T-cell (primary cell): ENCODE data around the gene SPATA6L. TPM values are rescaled to one million over a fixed set of nuclear protein-coding genes. Genes with fewer than 3 reads are reported as not detected.

Experiments
- ATAC-seq, 4 experiments: fragments of 200-7000 bp in 3 of 4; fragments of 150-1000 bp in 1 of 4; cut with Tn5 transposase; replicated peaks in 1 of 4; 1 replicate in 3 of 4; 2 replicates in 1 of 4; pipeline ENCODE4 v1.10.0; 2021; ENCODE audit warnings: moderate library complexity in 3 of 4, mild to moderate bottlenecking in 2 of 4, moderate number of reproducible peaks in 1 of 4
- CTCF ChIA-PET, 2 donors: fragments of 300-600 bp; sonication (Branson Sonifier 250); formaldehyde crosslinking; loops; one replicate each; lab custom pipeline; 2022; ENCODE audit warnings: antibody characterized with exemption in 2 of 2; lab: Charles Lee
- POLR2A ChIA-PET, 2 donors: fragments of 300-600 bp; sonication (Branson Sonifier 250); formaldehyde crosslinking; loops; one replicate each; lab custom pipeline; 2022; ENCODE audit warnings: antibody characterized with exemption in 2 of 2; lab: Charles Lee
- DNase-seq, 35 experiments: peaks; one replicate each; pipeline versions ENCODE4 v3.0.0 to v3.0.0-alpha.2; 2013 to 2023
- H3K27ac ChIP-seq: one replicate; pipeline ENCODE4 v1.5.1; 2013; ENCODE audit warnings: low read length
- H3K27me3 ChIP-seq, 2 experiments: replicated peaks in 1 of 2; 1 replicate in 1 of 2; 2 replicates in 1 of 2; pipeline versions ENCODE4 v1.6.1 to v1.7.0; 2013; ENCODE audit warnings: low read length in 1 of 2, mixed read lengths in 1 of 2; ENCODE audit not compliant: control insufficient read depth in 2 of 2, insufficient read depth in 2 of 2; ENCODE audit errors: extremely low read depth in 1 of 2
- H3K36me3 ChIP-seq, 2 donors: 1 replicate in 1 of 2; 2 replicates in 1 of 2; pipeline versions ENCODE4 v1.6.1 to v1.7.0; 2013; ENCODE audit warnings: low read length in 1 of 2; ENCODE audit not compliant: control insufficient read depth in 2 of 2, insufficient read depth in 1 of 2; ENCODE audit errors: extremely low read depth in 1 of 2
- H3K4me1 ChIP-seq, 2 experiments: 1 replicate in 1 of 2; 2 replicates in 1 of 2; pipeline versions ENCODE4 v1.6.1 to v1.7.0; 2013; ENCODE audit warnings: low read length in 2 of 2, mixed read lengths in 1 of 2; ENCODE audit not compliant: insufficient read depth in 2 of 2, control insufficient read depth in 1 of 2; ENCODE audit errors: extremely low read depth in 1 of 2
- H3K4me3 ChIP-seq, 2 donors: 1 replicate in 1 of 2; 2 replicates in 1 of 2; pipeline versions ENCODE4 v1.5.1 to v1.7.0; 2013; ENCODE audit warnings: mild to moderate bottlenecking in 2 of 2, low read length in 1 of 2, moderate library complexity in 1 of 2; ENCODE audit not compliant: control insufficient read depth in 1 of 2; ENCODE audit errors: extremely low read depth in 1 of 2
- H3K9me3 ChIP-seq: 2 replicates; pipeline ENCODE4 v1.7.0; 2013
- H3K27ac Mint-ChIP-seq, 2 donors: one replicate each; pipeline ENCODE4 v1.8.0; 2020 to 2021; ENCODE audit warnings: mild to moderate bottlenecking in 2 of 2, mixed read lengths in 2 of 2
- H3K27me3 Mint-ChIP-seq, 2 donors: one replicate each; pipeline ENCODE4 v1.8.0; 2021 to 2022; ENCODE audit warnings: mixed read lengths in 2 of 2
- H3K36me3 Mint-ChIP-seq: one replicate; pipeline ENCODE4 v1.8.0; 2021; ENCODE audit warnings: mixed read lengths
- H3K4me1 Mint-ChIP-seq, 3 donors: one replicate each; pipeline ENCODE4 v1.8.0; 2020 to 2022; ENCODE audit warnings: mixed read lengths in 3 of 3, mild to moderate bottlenecking in 1 of 3
- H3K4me3 Mint-ChIP-seq, 3 donors: one replicate each; pipeline ENCODE4 v1.8.0; 2020 to 2022; ENCODE audit warnings: mild to moderate bottlenecking in 3 of 3, mixed read lengths in 3 of 3, moderate library complexity in 3 of 3
- H3K9me3 Mint-ChIP-seq, 3 donors: one replicate each; pipeline ENCODE4 v1.8.0; 2020 to 2022; ENCODE audit warnings: mixed read lengths in 3 of 3
- WGBS: methylation state at CpG from one replicate; pipeline ENCODE4 v1.1.5; 2013; ENCODE audit warnings: missing lambda C conversion rate; ENCODE audit not compliant: insufficient coverage; 5-methylcytosine and 5-hydroxymethylcytosine counted together
- total RNA-seq, 35 experiments: library from RNA in 6 of 35; stranded (reverse) in 6 of 35; fragments of 120-200 nt in 1 of 35; gene quantifications; one replicate each; pipeline versions ENCODE4 v1.2.1 to v1.2.4 and lab custom pipeline; 2013 to 2026

The SPATA6L gene
- total RNA-seq, 5 donors from 2014 or later (not counting 1 experiment from before 2014, with no cell fraction given): 1.2 to 5.2 (median 2.5) TPM

DNA sequence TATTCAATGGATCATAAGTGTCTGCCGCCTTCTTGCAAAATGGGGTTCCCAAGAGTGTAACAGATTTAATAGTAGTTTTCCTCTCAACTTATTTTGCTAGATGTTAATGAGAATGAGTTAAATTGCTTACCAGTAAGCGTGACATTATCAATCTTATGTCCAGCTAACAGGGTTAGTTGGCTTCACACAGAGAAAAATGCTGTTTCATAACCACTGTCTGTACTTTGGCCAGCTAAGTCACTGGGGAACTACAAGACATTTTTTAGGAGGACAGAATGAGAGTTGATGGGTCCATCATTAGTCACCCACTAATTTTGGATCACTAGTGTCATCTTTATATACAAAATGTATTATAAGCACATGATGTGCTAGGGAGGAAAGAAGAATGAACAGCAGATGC lies 14.5 kb upstream of the SPATA6L start:
- Mint-ChIP-seq H3K4me1 (peaks cover 22 to 27% (median 26%) of the 10 kb centered on the region in 3 donors), H3K27ac (no peak overlapping the region), H3K36me3 (peaks cover 22% of the 10 kb centered on the region), H3K4me3 (no peak overlapping the region), H3K9me3 (no peaks in the 10 kb centered on the region), H3K27me3 (no peaks in the 10 kb centered on the region)
- H3K27me3 ChIP-seq: no peaks in the 10 kb centered on the region
- DNase-seq (no peak), ATAC-seq (no peak)
- CTCF ChIA-PET: interaction anchor here in 1 of 2 donors (1.5 kb wide), 1 partner anchor 80 kb away, joined by 4 read pairs; no protein-coding TSS in a partner anchor
- H3K36me3 ChIP-seq: peaks cover 1 to 6% of the 10 kb centered on the region in 2 donors
- WGBS: no CpG with 5 or more reads among the region's 2 CpGs
- peak overlapping the region in 1 of 2 donors; percentile 94 for H3K4me3 ChIP-seq
- no peak overlapping the region for H3K27ac ChIP-seq
- POLR2A ChIA-PET: no interaction called here
- H3K9me3 ChIP-seq: no peaks in the 10 kb centered on the region
- peaks cover 7 to 18% of the 10 kb centered on the region in 2 experiments for H3K4me1 ChIP-seq

DNA sequence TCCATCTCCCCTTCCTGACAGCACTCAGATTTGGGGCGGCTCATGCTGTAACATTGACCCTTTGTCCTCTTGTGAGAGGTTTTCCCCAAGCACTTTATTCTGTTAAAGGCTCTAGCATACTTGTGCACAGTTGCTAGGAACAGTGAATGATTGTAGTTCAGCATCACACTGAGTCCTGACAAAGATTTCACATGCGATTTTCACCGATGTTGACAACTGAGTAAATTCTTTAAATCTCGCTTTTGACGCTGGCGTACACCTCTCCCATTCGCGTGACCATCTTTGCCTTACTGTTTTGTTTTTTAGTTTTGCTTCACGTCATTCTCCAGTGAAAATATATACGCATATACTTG lies 13.9 kb upstream of the SPATA6L start:
- peaks cover 7 to 18% of the 10 kb centered on the region in 2 experiments for H3K4me1 ChIP-seq
- Mint-ChIP-seq H3K36me3 (peaks cover 22% of the 10 kb centered on the region), H3K4me3 (no peak overlapping the region), H3K27me3 (no peaks in the 10 kb centered on the region), H3K9me3 (no peaks in the 10 kb centered on the region), H3K4me1 (peaks cover 18 to 24% (median 22%) of the 10 kb centered on the region in 3 donors), H3K27ac (no peak overlapping the region)
- CTCF ChIA-PET: interaction anchor here in 1 of 2 donors (1.4 kb wide), 1 partner anchor 16 kb away, joined by 4 read pairs; no protein-coding TSS in a partner anchor
- peak overlapping the region; percentile 90 to 94 for H3K4me3 ChIP-seq
- H3K27me3 ChIP-seq: no peaks in the 10 kb centered on the region
- peak overlapping the region; percentile 97 for H3K27ac ChIP-seq
- WGBS: 9% methylated on average over 7 of the region's 10 CpGs
- H3K36me3 ChIP-seq: peaks cover 0 to 5% of the 10 kb centered on the region in 2 donors
- H3K9me3 ChIP-seq: no peaks in the 10 kb centered on the region
- DNase-seq (peak in 4 of 35 experiments; percentile 6 to 41 (median 23)), ATAC-seq (peak in 1 of 4 experiments; percentile 1)
- POLR2A ChIA-PET: no interaction called here

DNA sequence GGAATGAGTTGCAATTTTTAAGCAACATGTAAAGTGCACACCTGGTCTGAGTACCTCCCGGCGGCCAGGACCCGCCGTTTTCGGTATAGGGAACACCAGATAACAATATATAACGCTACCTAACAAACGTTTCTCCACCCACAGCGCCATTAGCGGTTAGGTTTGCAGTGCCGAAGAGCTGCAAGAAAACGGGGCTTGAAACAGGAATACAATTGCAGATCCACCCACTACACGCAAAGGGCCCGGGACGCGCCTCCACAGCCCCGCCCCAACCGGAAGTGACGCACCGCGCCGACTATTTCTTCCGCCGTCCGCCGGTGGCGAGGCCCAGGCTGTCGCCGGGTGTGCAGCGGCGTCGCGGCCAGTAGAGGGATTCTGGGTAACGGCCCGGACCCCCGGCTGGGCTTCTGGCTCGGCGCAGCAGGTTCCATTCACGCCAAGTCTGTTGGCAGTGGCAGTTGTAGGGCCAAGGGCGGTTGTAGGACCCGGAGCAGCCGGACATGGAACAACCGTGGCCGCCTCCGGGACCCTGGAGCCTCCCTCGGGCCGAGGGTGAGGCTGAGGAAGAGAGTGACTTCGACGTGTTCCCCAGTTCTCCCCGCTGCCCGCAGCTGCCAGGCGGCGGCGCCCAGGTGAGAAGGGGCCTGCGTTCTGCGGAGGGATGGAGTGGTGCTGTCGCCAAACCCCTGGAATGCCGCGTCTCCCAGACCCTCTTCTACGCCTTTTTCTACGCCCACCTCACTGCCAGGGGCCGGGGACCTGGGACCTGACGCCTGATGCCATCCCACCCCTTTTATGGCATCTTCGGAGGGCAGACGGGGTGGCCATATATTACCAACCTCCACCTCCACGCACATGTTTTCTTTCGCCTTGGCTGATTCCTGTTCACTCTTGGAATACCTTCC lies 13.2 kb upstream of the SPATA6L start, which contains the start of gene CDC37L1:
Gene CDC37L1 (plus strand): TSS at position 302 of the 905 bp plus-strand sequence. CDS start 199 bp downstream, at position 501.
- WGBS: under 1% methylated on average over 64 of the region's 66 CpGs
- ChIA-PET POLR2A (interaction anchor here (0.6 to 1.0 kb wide), 10 partner anchors 12 to 1869 kb away, joined by 3 to 5 read pairs (median 3); partner anchors contain the start of genes PLPP6 (in 1 of the 2), PUM3 (in 1 of the 2) and RCL1 (in 1 of the 2)), CTCF (interaction anchor here (0.6 to 1.4 kb wide), 9 partner anchors 12 to 75 kb away, joined by 3 to 7 read pairs (median 4); partner anchors contain the start of genes PLPP6 (in 1 of the 2) and SPATA6L (in 1 of the 2))
- peak; percentile 93 to 95 (median 94) for ATAC-seq
- Mint-ChIP-seq H3K4me3 (no peak within 1 kb of the TSS), H3K36me3 (peaks cover 16% of the 10 kb centered on the region), H3K4me1 (peaks cover 12 to 18% (median 16%) of the 10 kb centered on the region in 3 donors), H3K27me3 (no peaks in the 10 kb centered on the region), H3K9me3 (no peaks in the 10 kb centered on the region), H3K27ac (no peak within 1 kb of the TSS)
- Histone ChIP-seq H3K27me3 (no peaks in the 10 kb centered on the region), H3K4me3 (peak within 1 kb of the TSS; percentile 90 to 94), H3K36me3 (no peaks in the 10 kb centered on the region), H3K9me3 (no peaks in the 10 kb centered on the region), H3K4me1 (peaks cover 7 to 18% of the 10 kb centered on the region in 2 experiments), H3K27ac (peak within 1 kb of the TSS; percentile 97)
- DNase-seq: peak; percentile 96 to 100 (median 99)

DNA sequence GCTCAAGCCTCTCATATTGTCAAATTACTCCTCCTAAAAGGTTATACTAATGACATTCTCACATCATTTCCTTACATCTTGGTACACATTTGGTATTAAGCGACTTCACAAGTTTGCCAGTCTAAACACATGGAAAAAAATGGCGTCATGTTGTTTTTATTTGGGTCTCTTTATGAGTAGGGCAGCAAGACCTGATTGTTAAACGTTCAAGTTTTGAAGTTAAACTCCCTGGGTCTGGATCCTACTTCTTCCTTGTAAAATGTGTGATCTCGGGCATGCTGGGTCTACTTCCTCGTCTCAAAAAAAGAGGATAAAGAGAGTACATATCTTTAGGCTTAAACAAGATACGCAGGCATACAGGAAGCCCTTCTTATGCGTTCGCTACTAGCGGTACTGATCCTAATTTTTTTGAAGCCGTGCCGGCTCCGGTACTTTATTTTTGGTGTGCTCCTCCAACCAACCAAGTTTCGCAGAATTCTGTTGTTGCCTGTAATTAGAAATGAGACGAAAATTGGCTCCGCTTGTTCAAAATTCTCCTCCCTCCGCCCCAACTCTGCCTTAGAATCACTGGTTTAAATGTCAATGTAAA lies 12.5 kb upstream of the SPATA6L start:
- H3K36me3 ChIP-seq: no peaks in the 10 kb centered on the region
- Mint-ChIP-seq H3K36me3 (peaks cover 12% of the 10 kb centered on the region), H3K4me1 (peaks cover 8 to 13% (median 12%) of the 10 kb centered on the region in 3 donors), H3K27ac (no peak overlapping the region), H3K27me3 (no peaks in the 10 kb centered on the region), H3K4me3 (no peak overlapping the region), H3K9me3 (no peaks in the 10 kb centered on the region)
- no peaks in the 10 kb centered on the region for H3K9me3 ChIP-seq
- WGBS: 0% methylated on average over 6 of the region's 16 CpGs
- peak overlapping the region; percentile 97 for H3K27ac ChIP-seq
- H3K4me1 ChIP-seq: peaks cover 7 to 18% of the 10 kb centered on the region in 2 experiments
- DNase-seq (peak in 20 of 35 experiments; percentile 18 to 62 (median 40)), ATAC-seq (peak; percentile 30 to 51 (median 34))
- ChIA-PET POLR2A (interaction anchor here (0.8 to 1.0 kb wide), 6 partner anchors 14 to 1835 kb away, joined by 3 to 5 read pairs (median 3); partner anchors contain the start of genes PLPP6 (in 1 of the 2), PUM3 (in 1 of the 2) and RCL1 (in 1 of the 2)), CTCF (interaction anchor here (0.5 to 1.4 kb wide), 8 partner anchors 11 to 922 kb away, joined by 3 to 7 read pairs (median 4); partner anchors contain the start of genes PLPP6 (in 1 of the 2) and SPATA6L (in 1 of the 2))
- H3K4me3 ChIP-seq: peak overlapping the region; percentile 90 to 94
- H3K27me3 ChIP-seq: no peaks in the 10 kb centered on the region

GRCh38 chr9:4677392-4677791 lies 11.1 kb upstream of the SPATA6L start:
- Histone ChIP-seq H3K27me3 (no peaks in the 10 kb centered on the region), H3K4me1 (peaks cover 4 to 18% of the 10 kb centered on the region in 2 experiments), H3K36me3 (no peaks in the 10 kb centered on the region), H3K27ac (peak overlapping the region; percentile 97), H3K9me3 (no peaks in the 10 kb centered on the region), H3K4me3 (no peak overlapping the region)
- Mint-ChIP-seq H3K4me3 (no peak overlapping the region), H3K4me1 (peaks cover 0 to 4% (median 3%) of the 10 kb centered on the region in 3 donors), H3K36me3 (peaks cover 5% of the 10 kb centered on the region), H3K27ac (no peak overlapping the region), H3K27me3 (no peaks in the 10 kb centered on the region), H3K9me3 (no peaks in the 10 kb centered on the region)
- DNase-seq (no peak), ATAC-seq (no peak)
- ChIA-PET POLR2A (interaction anchor here (0.9 to 1.0 kb wide), 2 partner anchors 14 to 63 kb away, joined by 3 to 4 read pairs; no protein-coding TSS in a partner anchor), CTCF (interaction anchor here (0.6 to 1.2 kb wide), 4 partner anchors 24 to 78 kb away, joined by 3 to 5 read pairs (median 4); no protein-coding TSS in a partner anchor)
- 91% methylated on average over 2 of the region's 3 CpGs for WGBS
